A549 (cell line): Measurements from ENCODE around the gene C1QL1. TPM values are rescaled to one million over a fixed set of nuclear protein-coding genes. Genes with fewer than 3 reads are reported as not detected.

Experiments used
- ATAC-seq, 2 experiments: fragments of 200-7000 bp in 1 of 2; fragments of >200 bp in 1 of 2; cut with Nextera tagmentation in 1 of 2; cut with Tn5 transposase in 1 of 2; 3 replicates each; pipeline versions ENCODE4 v1.8.0 to v1.9.1; 2018 to 2020; ENCODE audit warnings: mild to moderate bottlenecking in 1 of 2, moderate library complexity in 1 of 2
- CTCF ChIA-PET: fragments of 300-600 bp; sonication (Branson Sonifier 250); formaldehyde crosslinking; extraction: SDS; loops from one replicate; lab custom pipeline; 2021; ENCODE audit warnings: antibody characterized with exemption, inconsistent platforms; lab: Yijun Ruan, JAX
- POLR2A ChIA-PET: fragments of 350-600 bp; formaldehyde crosslinking; extraction: SDS; loops from one replicate; lab custom pipeline; 2021; ENCODE audit warnings: antibody characterized with exemption, inconsistent platforms; lab: Yijun Ruan, JAX
- DNase-seq, 2 experiments: peaks; one replicate each; pipeline versions ENCODE4 v3.0.0 to v3.0.0-alpha.2; 2011 to 2016; ENCODE audit warnings: low read depth in 1 of 2, low spot score in 1 of 2
- FAIRE-seq: peaks from 2 replicates; lab custom pipeline; 2011; peaks lifted over from hg19 to GRCh38; lab: Jason Lieb, UNC
- H3K27ac ChIP-seq, 2 experiments: fragments of >200 bp; sonication (Bioruptor Twin); formaldehyde crosslinking; 3 replicates each; pipeline ENCODE4 v1.5.1; 2016 to 2017
- H3K4me1 ChIP-seq: fragments of >200 bp; sonication (Bioruptor Twin); formaldehyde crosslinking; 3 replicates; pipeline ENCODE4 v1.6.1; 2016
- H3K4me2 ChIP-seq: fragments of >200 bp; sonication (Bioruptor Twin); formaldehyde crosslinking; 3 replicates; pipeline ENCODE4 v1.6.1; 2016
- H3K4me3 ChIP-seq: fragments of >200 bp; sonication (Bioruptor Twin); formaldehyde crosslinking; 3 replicates; pipeline ENCODE4 v1.5.1; 2016
- H3K9me3 ChIP-seq: fragments of >200 bp; sonication (Bioruptor Twin); formaldehyde crosslinking; 3 replicates; pipeline ENCODE4 v1.6.1; 2016
- BCL3 ChIP-seq: fragments of >200 bp; sonication (Bioruptor Twin); formaldehyde crosslinking; IDR thresholded peaks from 3 replicates; pipeline ENCODE4 v1.6.1; 2016
- BHLHE40 ChIP-seq: IDR thresholded peaks from 2 replicates; pipeline ENCODE4 v1.6.1; 2012; ENCODE audit warnings: low read depth, low read length, inconsistent platforms
- CBX2 ChIP-seq: fragments of 200-600 bp; sonication (generic); IDR thresholded peaks from 2 replicates; pipeline ENCODE4 v1.6.1; 2016; ENCODE audit warnings: low read depth, mild to moderate bottlenecking, borderline replicate concordance
- CEBPB ChIP-seq, 2 experiments: fragments of >200 bp in 1 of 2; sonication (Bioruptor Twin) in 1 of 2; formaldehyde crosslinking in 1 of 2; IDR thresholded peaks; 2 replicates each; pipeline ENCODE4 v1.6.1; 2012 to 2016
- CHD4 ChIP-seq: fragments of 200-600 bp; sonication (generic); IDR thresholded peaks from 2 replicates; pipeline ENCODE4 v1.6.1; 2016; ENCODE audit warnings: antibody characterized with exemption, mild to moderate bottlenecking, borderline replicate concordance
- EHF ChIP-seq: fragments of 250-450 bp; sonication (Bioruptor Pico); IDR thresholded peaks from 2 replicates; pipeline ENCODE4 v1.5.0; 2020; ENCODE audit warnings: mild to moderate bottlenecking
- EHMT2 ChIP-seq: fragments of 200-600 bp; sonication (generic); IDR thresholded peaks from 2 replicates; pipeline ENCODE4 v1.6.1; 2016; ENCODE audit warnings: antibody characterized with exemption, low read depth, mild to moderate bottlenecking, moderate library complexity
- ELK1 ChIP-seq: fragments of 150-350 bp; IDR thresholded peaks from 2 replicates; pipeline ENCODE4 v1.6.1; 2014; ENCODE audit warnings: low read depth, mild to moderate bottlenecking, low read length
- FOSL2 ChIP-seq, 2 experiments: fragments of 450-650 bp in 1 of 2; fragments of >200 bp in 1 of 2; sonication (Bioruptor Twin) in 1 of 2; formaldehyde crosslinking; IDR thresholded peaks; 2 replicates each; pipeline versions ENCODE4 v1.5.0 to v1.6.1; 2016 to 2020; ENCODE audit warnings: mild to moderate bottlenecking in 1 of 2, moderate library complexity in 1 of 2
- FOXS1 ChIP-seq: fragments of 250-450 bp; sonication (Bioruptor Pico); IDR thresholded peaks from 2 replicates; pipeline ENCODE4 v1.5.0; 2020; ENCODE audit warnings: mild to moderate bottlenecking, moderate library complexity
- GATA3 ChIP-seq: IDR thresholded peaks from 2 replicates; pipeline ENCODE4 v1.6.1; 2012; ENCODE audit warnings: borderline replicate concordance
- HDAC2 ChIP-seq: fragments of 200-600 bp; sonication (generic); IDR thresholded peaks from 2 replicates; pipeline ENCODE4 v1.6.1; 2016
- HES2 ChIP-seq: fragments of >200 bp; sonication (Bioruptor Twin); formaldehyde crosslinking; IDR thresholded peaks from 2 replicates; pipeline ENCODE4 v1.6.1; 2016
- HOXB5 ChIP-seq: fragments of 250-450 bp; sonication (Bioruptor Pico); IDR thresholded peaks from 2 replicates; pipeline ENCODE4 v1.5.0; 2020; ENCODE audit warnings: mild to moderate bottlenecking, moderate library complexity
- NFE2L2 ChIP-seq: fragments of 150-350 bp; conservative IDR thresholded peaks from 2 replicates; pipeline ENCODE4 v1.6.1; 2014; ENCODE audit warnings: low read length
- NR3C1 ChIP-seq: fragments of >200 bp; sonication (Bioruptor Twin); formaldehyde crosslinking; IDR thresholded peaks from 3 replicates; pipeline ENCODE4 v1.6.1; 2017
- PBX3 ChIP-seq: IDR thresholded peaks from 2 replicates; pipeline ENCODE4 v1.6.1; 2012
- PHF8 ChIP-seq: fragments of 200-600 bp; sonication (generic); IDR thresholded peaks from 2 replicates; pipeline ENCODE4 v1.6.1; 2016; ENCODE audit warnings: low read depth, mild to moderate bottlenecking, antibody characterized with exemption, moderate library complexity, borderline replicate concordance
- RARB ChIP-seq: fragments of 250-450 bp; sonication (Bioruptor Pico); IDR thresholded peaks from 2 replicates; pipeline ENCODE4 v1.8.0; 2021; ENCODE audit warnings: mild to moderate bottlenecking, moderate library complexity
- RCOR1 ChIP-seq: fragments of 150-350 bp; IDR thresholded peaks from 2 replicates; pipeline ENCODE4 v1.6.1; 2014; ENCODE audit warnings: antibody characterized with exemption, low read length, low read depth
- REST ChIP-seq: fragments of 200-600 bp; sonication (generic); IDR thresholded peaks from 2 replicates; pipeline ENCODE4 v1.6.1; 2016; ENCODE audit warnings: antibody characterized with exemption, mild to moderate bottlenecking, moderate library complexity
- RNF2 ChIP-seq: fragments of 200-600 bp; sonication (generic); IDR thresholded peaks from 2 replicates; pipeline ENCODE4 v1.6.1; 2016; ENCODE audit warnings: low read depth, mild to moderate bottlenecking, antibody characterized with exemption, moderate library complexity, borderline replicate concordance
- SMC3 ChIP-seq: fragments of >200 bp; sonication (Bioruptor Twin); formaldehyde crosslinking; IDR thresholded peaks from 3 replicates; pipeline ENCODE4 v1.6.1; 2018; ENCODE audit warnings: inconsistent platforms
- TFCP2L1 ChIP-seq: fragments of 250-450 bp; sonication (Bioruptor Pico); IDR thresholded peaks from 2 replicates; pipeline ENCODE4 v1.5.0; 2021; ENCODE audit warnings: mild to moderate bottlenecking
- USF2 ChIP-seq: fragments of 450-650 bp; IDR thresholded peaks from 2 replicates; pipeline ENCODE4 v1.6.1; 2014; ENCODE audit warnings: antibody characterized with exemption
- ZFP36 ChIP-seq: fragments of 450-650 bp; IDR thresholded peaks from 2 replicates; pipeline ENCODE4 v1.6.1; 2014; ENCODE audit warnings: borderline replicate concordance; ENCODE audit not compliant: partially characterized antibody
- WGBS: methylation state at CpG from one replicate; pipeline ENCODE4 v1.1.6; 2017; ENCODE audit errors: missing lambda C conversion rate; 5-methylcytosine and 5-hydroxymethylcytosine counted together
- polyA plus RNA-seq, 4 experiments: library from polyadenylated mRNA; depleted of rRNA in 3 of 4; stranded (reverse); fragments of >200 nt; fragmentation: RNase III in 1 of 4; extraction: RNeasy Plus Mini Kit Qiagen cat#74134 plus additional on column Dnase treatment in 1 of 4; gene quantifications; 2 replicates in 3 of 4; 3 replicates in 1 of 4; pipeline ENCODE4 v1.2.3, GENCODE V29; 2011 to 2017

C1QL1 gene
- polyA plus RNA-seq, 2 of the 4 experiments (the other 2 are of a cell fraction) = 2.6 to 8.5 TPM

- TF ChIP-seq REST (no peak), NR3C1 (no peak), HOXB5 (no peak), NFE2L2 (0 out of 2 replicates have a peak, but pooled peaks have one; percentile 32), BCL3 (peak; percentile 74; the same call in 1 of the 3 replicates), EHMT2 (no peak), ELK1 (no peak), CHD4 (no peak), CBX2 (no peak), RNF2 (no peak), ZFP36 (no peak), FOXS1 (no peak), HES2 (peak; percentile 71), SMC3 (no peak), RARB (CRISPR knock-in tag) (no peak), USF2 (no peak), CEBPB (IDR thresholded peaks at IDR 0.05) (peak; percentile 87 to 95), PBX3 (no peak), BHLHE40 (no peak)
These were observed 27.8 kb downstream of the C1QL1 start (continued) for GRCh38 chr17:44940317-44940716.

GRCh38 chr17:44935116-44935515, 33.0 kb downstream of the C1QL1 start:
- Histone ChIP-seq H3K27ac (no peak overlapping the region), H3K4me2 (no peak overlapping the region), H3K4me3 (no peak overlapping the region), H3K9me3 (peaks cover 7% of the 10 kb centered on the region; the same call in 2 of the 3 replicates), H3K4me1 (peaks cover 7% of the 10 kb centered on the region)
- no peak for TF ChIP-seq ZFP36
- TF ChIP-seq RCOR1 = no peak
- no peak for TF ChIP-seq PHF8
- TF ChIP-seq EHF (CRISPR knock-in tag) = no peak
- TF ChIP-seq CHD4 = no peak
- no peak for TF ChIP-seq HOXB5
- no peak for TF ChIP-seq FOSL2 (IDR thresholded peaks at IDR 0.05)
- TF ChIP-seq FOSL2 (CRISPR knock-in tag; IDR thresholded peaks at IDR 0.05) = no peak
- no peak for TF ChIP-seq BCL3
- TF ChIP-seq HDAC2 = no peak
- TF ChIP-seq GATA3 = no peak
- no peak for TF ChIP-seq TFCP2L1 (CRISPR knock-in tag)
- TF ChIP-seq ELK1 = no peak
- no peak for TF ChIP-seq USF2
- ATAC-seq = no peak; a peak in 2 of 6 replicates
- FAIRE-seq = no peak
- 85% methylated on average over 9 of the region's 9 CpGs for WGBS
- ChIA-PET POLR2A (no interaction called here), CTCF (interaction anchor here (2.0 to 38.8 kb wide), 4 partner anchors 12 to 164 kb away, joined by 5 to 1853 read pairs (median 752); partner anchors contain the start of genes DCAKD, GFAP and KIF18B)
- DNase-seq = no peak
